Neural progenitor cell (in vitro differentiated cells): Measurements from ENCODE around the gene DIABLO. TPM values are rescaled to one million over a fixed set of nuclear protein-coding genes. Genes with fewer than 3 reads are reported as not detected.

Experiments used
- DNase-seq: peaks from one replicate; pipeline ENCODE4 v3.0.0-alpha.2; 2016; ENCODE audit warnings: low spot score
- H2AFZ ChIP-seq: fragments of 200-600 bp; sonication (generic); replicated peaks from 2 replicates; pipeline ENCODE4 v1.6.1; 2016; ENCODE audit warnings: antibody characterized with exemption
- H3F3A ChIP-seq: fragments of 200-600 bp; sonication (generic); 2 replicates; pipeline ENCODE4 v1.6.1; 2016; ENCODE audit warnings: antibody characterized with exemption, low read depth
- H3K27ac ChIP-seq: fragments of 200-600 bp; sonication (generic); 2 replicates; pipeline ENCODE4 v1.5.1; 2016; ENCODE audit warnings: mild to moderate bottlenecking
- H3K27me3 ChIP-seq: fragments of 200-600 bp; sonication (generic); 2 replicates; pipeline ENCODE4 v1.6.1; 2016; ENCODE audit warnings: mild to moderate bottlenecking, moderate library complexity
- H3K36me3 ChIP-seq: fragments of 200-600 bp; sonication (generic); 2 replicates; pipeline ENCODE4 v1.5.1; 2016
- H3K4me1 ChIP-seq: fragments of 200-600 bp; sonication (generic); 2 replicates; pipeline ENCODE4 v1.6.1; 2016; ENCODE audit warnings: mixed run types
- H3K4me2 ChIP-seq: fragments of 200-600 bp; sonication (generic); 2 replicates; pipeline ENCODE4 v1.6.1; 2016
- H3K4me3 ChIP-seq: fragments of 200-600 bp; sonication (generic); 2 replicates; pipeline ENCODE4 v1.5.1; 2016
- H3K79me2 ChIP-seq: fragments of 200-600 bp; sonication (generic); 2 replicates; pipeline ENCODE4 v1.6.1; 2016; ENCODE audit warnings: low read depth
- H3K9ac ChIP-seq: fragments of 200-600 bp; sonication (generic); 2 replicates; pipeline ENCODE4 v1.6.1; 2016
- H3K9me3 ChIP-seq: fragments of 200-600 bp; sonication (generic); 2 replicates; pipeline ENCODE4 v1.5.1; 2016; ENCODE audit warnings: low read depth
- H4K20me1 ChIP-seq: fragments of 200-600 bp; sonication (generic); 2 replicates; pipeline ENCODE4 v1.6.1; 2016; ENCODE audit warnings: low read depth
- H3K27ac Mint-ChIP-seq: 3 replicates; pipeline ENCODE4 v1.8.0; 2021; ENCODE audit warnings: mixed read lengths
- H3K27me3 Mint-ChIP-seq: 2 replicates; pipeline ENCODE4 v1.8.0; 2022; ENCODE audit warnings: low read depth, mild to moderate bottlenecking, inconsistent platforms, moderate library complexity, mixed read lengths; ENCODE audit not compliant: insufficient read depth
- H3K36me3 Mint-ChIP-seq: 3 replicates; pipeline ENCODE4 v1.8.0; 2021; ENCODE audit warnings: mixed read lengths
- H3K4me1 Mint-ChIP-seq: 3 replicates; pipeline ENCODE4 v1.8.0; 2021; ENCODE audit warnings: mixed read lengths
- H3K4me3 Mint-ChIP-seq: 3 replicates; pipeline ENCODE4 v1.8.0; 2021; ENCODE audit warnings: mild to moderate bottlenecking, moderate library complexity, mixed read lengths
- H3K9me3 Mint-ChIP-seq: 3 replicates; pipeline ENCODE4 v1.8.0; 2020; ENCODE audit warnings: mixed read lengths
- EZH2 ChIP-seq: fragments of 200-600 bp; sonication (generic); IDR thresholded peaks from 2 replicates; pipeline ENCODE4 v1.6.1; 2017; ENCODE audit warnings: antibody characterized with exemption, mild to moderate bottlenecking, moderate library complexity
- EZH2phosphoT487 ChIP-seq: fragments of 200-600 bp; sonication (generic); IDR thresholded peaks from 2 replicates; pipeline ENCODE4 v1.6.1; 2017; ENCODE audit warnings: antibody characterized with exemption
- total RNA-seq: library from RNA; depleted of rRNA; stranded (reverse); fragments of >200 nt; gene quantifications from 2 replicates; pipeline ENCODE4 v1.2.3, GENCODE V29; 2015; ENCODE audit warnings: low replicate concordance
- TF ChIP-seq, protein P1 (sequence below): fragments of 200-600 bp; sonication (generic); IDR thresholded peaks from 2 replicates; pipeline ENCODE4 v1.5.1; 2017; ENCODE audit warnings: antibody characterized with exemption, mild to moderate bottlenecking

Gene DIABLO
- total RNA-seq, 1 donor from 2014 or later = 131 TPM

DNA sequence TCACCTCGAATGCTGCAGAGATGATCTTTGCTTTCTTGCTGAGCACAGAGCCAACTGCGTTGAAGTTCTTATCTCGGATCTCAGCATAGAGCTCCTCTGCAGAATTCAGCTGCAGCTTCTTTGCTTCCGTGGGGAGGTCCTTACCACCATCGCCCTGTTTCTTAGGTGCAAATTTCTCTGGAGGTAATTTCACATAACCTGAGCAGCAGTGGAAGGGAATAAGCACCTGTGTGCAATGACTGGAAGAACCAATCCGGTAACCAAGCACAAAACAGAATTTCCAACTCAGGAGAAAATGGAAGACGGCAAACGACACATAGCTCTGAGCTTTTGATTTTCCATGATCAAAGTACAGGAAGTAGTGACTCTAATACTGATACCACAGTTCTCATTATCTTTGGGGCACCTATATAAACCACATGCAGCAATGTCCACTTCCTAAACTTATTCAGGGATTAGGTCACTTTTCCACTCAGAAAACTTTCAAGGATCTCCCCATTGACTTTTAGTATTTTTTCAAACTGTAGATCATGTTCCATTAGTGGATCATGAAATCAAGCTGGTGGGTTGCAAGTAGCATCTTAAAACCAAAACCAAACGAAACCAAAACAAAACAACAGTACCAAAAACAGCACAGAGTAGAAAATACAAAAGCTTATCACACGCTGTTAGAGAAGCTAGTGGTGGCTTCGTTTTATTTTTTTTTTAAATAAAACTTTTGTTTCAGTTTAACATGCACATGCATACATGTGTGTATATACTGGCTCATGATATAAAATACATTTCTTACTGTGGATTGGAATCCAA lies 18.9 kb upstream of the DIABLO start:
- Histone ChIP-seq H3K27ac (no peak overlapping the region), H3K4me3 (no peak overlapping the region), H3K27me3 (no peaks in the 10 kb centered on the region), H3K79me2 (no peaks in the 10 kb centered on the region), H3K36me3 (no peaks in the 10 kb centered on the region), H3K9me3 (no peaks in the 10 kb centered on the region), H3K4me2 (no peak overlapping the region), H3K9ac (no peak overlapping the region), H4K20me1 (no peaks in the 10 kb centered on the region), H3F3A (no peaks in the 10 kb centered on the region), H3K4me1 (no peaks in the 10 kb centered on the region), H2AFZ (no peak overlapping the region)
- Mint-ChIP-seq H3K4me1 (no peaks in the 10 kb centered on the region), H3K4me3 (no peak overlapping the region), H3K27ac (no peak overlapping the region), H3K9me3 (no peaks in the 10 kb centered on the region), H3K36me3 (peaks cover 9% of the 10 kb centered on the region), H3K27me3 (peaks cover 2% of the 10 kb centered on the region)
- DNase-seq = no peak
- TF ChIP-seq EZH2 (no peak), EZH2phosphoT487 (no peak)
- TF ChIP-seq, protein P1, sequence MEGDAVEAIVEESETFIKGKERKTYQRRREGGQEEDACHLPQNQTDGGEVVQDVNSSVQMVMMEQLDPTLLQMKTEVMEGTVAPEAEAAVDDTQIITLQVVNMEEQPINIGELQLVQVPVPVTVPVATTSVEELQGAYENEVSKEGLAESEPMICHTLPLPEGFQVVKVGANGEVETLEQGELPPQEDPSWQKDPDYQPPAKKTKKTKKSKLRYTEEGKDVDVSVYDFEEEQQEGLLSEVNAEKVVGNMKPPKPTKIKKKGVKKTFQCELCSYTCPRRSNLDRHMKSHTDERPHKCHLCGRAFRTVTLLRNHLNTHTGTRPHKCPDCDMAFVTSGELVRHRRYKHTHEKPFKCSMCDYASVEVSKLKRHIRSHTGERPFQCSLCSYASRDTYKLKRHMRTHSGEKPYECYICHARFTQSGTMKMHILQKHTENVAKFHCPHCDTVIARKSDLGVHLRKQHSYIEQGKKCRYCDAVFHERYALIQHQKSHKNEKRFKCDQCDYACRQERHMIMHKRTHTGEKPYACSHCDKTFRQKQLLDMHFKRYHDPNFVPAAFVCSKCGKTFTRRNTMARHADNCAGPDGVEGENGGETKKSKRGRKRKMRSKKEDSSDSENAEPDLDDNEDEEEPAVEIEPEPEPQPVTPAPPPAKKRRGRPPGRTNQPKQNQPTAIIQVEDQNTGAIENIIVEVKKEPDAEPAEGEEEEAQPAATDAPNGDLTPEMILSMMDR = no peak

DNA sequence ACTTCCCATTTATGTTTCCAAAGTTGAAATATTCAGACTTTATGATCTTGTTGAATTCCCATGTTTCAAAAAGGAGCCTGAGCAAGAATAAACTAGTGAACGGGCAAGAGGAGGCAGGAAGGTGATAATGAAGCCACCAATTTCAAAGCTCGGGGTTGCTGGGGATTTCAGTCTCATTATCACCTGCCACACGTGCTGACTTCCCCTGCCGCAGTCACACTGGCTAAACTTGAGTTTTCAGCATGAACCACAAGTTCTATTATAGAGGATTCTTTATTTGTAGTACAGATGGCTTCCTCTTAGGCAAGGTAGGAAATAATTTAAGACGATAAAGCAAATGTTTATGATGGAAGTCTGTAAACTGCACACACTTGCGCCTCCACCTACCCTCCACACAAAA lies 18.1 kb upstream of the DIABLO start:
- no peaks in the 10 kb centered on the region for H3K27me3 ChIP-seq
- H3K4me3 Mint-ChIP-seq = no peak overlapping the region
- H3K27ac ChIP-seq = no peak overlapping the region
- H3K36me3 Mint-ChIP-seq = peaks cover 9% of the 10 kb centered on the region
- H3K4me1 ChIP-seq = no peaks in the 10 kb centered on the region
- H3K4me1 Mint-ChIP-seq = no peaks in the 10 kb centered on the region
- no peaks in the 10 kb centered on the region for H3F3A ChIP-seq
- no peaks in the 10 kb centered on the region for H4K20me1 ChIP-seq
- no peak overlapping the region for H3K9ac ChIP-seq
- H3K27me3 Mint-ChIP-seq = peaks cover 2% of the 10 kb centered on the region
- H3K79me2 ChIP-seq = no peaks in the 10 kb centered on the region
- H2AFZ ChIP-seq = no peak overlapping the region
- H3K27ac Mint-ChIP-seq = no peak overlapping the region
- no peak for DNase-seq
- no peak overlapping the region for H3K4me2 ChIP-seq
- no peaks in the 10 kb centered on the region for H3K36me3 ChIP-seq
- no peaks in the 10 kb centered on the region for H3K9me3 ChIP-seq
- TF ChIP-seq, protein P1 = no peak
- TF ChIP-seq EZH2phosphoT487 (no peak), EZH2 (no peak)
- H3K9me3 Mint-ChIP-seq = no peaks in the 10 kb centered on the region
- H3K4me3 ChIP-seq = no peak overlapping the region

DNA sequence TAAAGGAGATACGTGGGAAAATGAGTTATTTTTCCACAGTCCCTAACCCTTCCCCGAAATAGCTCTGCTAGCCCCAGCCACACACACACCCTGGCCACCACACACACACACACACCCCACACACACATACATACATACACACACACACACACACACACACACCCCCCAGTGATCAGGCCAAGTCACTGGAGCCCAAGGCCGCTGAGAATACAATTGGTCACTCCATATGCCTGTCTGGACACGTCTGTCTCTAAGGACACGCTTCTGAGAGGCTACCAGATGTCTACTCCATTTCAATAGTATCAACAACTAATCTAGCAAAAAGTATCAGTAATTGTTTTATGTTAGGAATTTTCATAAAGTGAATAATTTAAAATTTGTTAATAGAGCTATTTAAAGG lies 13.0 kb upstream of the DIABLO start:
- no peaks in the 10 kb centered on the region for H3K4me1 ChIP-seq
- H3K4me3 ChIP-seq = no peak overlapping the region
- DNase-seq = no peak
- no peaks in the 10 kb centered on the region for H3K79me2 ChIP-seq
- no peak overlapping the region for H3K9ac ChIP-seq
- Mint-ChIP-seq H3K36me3 (peaks cover 10% of the 10 kb centered on the region), H3K4me3 (no peak overlapping the region), H3K27ac (no peak overlapping the region), H3K9me3 (no peaks in the 10 kb centered on the region), H3K27me3 (peaks cover 2% of the 10 kb centered on the region), H3K4me1 (no peaks in the 10 kb centered on the region)
- H2AFZ ChIP-seq = no peak overlapping the region
- H3F3A ChIP-seq = no peaks in the 10 kb centered on the region
- no peaks in the 10 kb centered on the region for H3K9me3 ChIP-seq
- H3K36me3 ChIP-seq = no peaks in the 10 kb centered on the region
- TF ChIP-seq, protein P1 = no peak
- TF ChIP-seq EZH2 = no peak
- no peak for TF ChIP-seq EZH2phosphoT487
- H3K4me2 ChIP-seq = no peak overlapping the region
- no peaks in the 10 kb centered on the region for H4K20me1 ChIP-seq
- H3K27me3 ChIP-seq = no peaks in the 10 kb centered on the region
- H3K27ac ChIP-seq = no peak overlapping the region
